ENCODE results near the gene ASB1. TPM values are rescaled to one million over a fixed set of nuclear protein-coding genes. Genes with fewer than 3 reads are reported as not detected.

Gene ASB1
- total and polyA plus RNA-seq, 8 donors, result 10.7 to 36.8 (median 18.5) TPM

DNA sequence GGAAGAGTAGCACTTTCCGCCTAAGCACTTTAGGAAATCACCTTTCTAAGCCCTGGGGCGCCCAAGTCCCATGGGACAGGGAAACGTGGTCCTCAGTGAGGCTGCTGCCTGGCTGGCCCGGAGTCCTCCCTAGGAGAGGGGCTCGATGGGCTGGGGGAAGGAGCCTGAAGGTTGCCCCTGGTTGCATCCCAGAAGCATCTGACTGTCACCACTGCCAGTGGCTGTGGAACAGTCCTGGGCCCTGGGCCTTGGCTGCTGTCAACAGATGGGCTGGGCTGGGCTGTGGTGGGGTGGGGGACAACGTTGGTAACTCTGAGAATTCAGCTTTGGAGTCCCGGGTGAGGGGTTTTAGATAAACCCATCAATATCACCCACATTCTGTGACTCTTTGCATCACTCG is 22.5 kb downstream of the ASB1 start:
- no peak overlapping the region for H3K27ac ChIP-seq

DNA sequence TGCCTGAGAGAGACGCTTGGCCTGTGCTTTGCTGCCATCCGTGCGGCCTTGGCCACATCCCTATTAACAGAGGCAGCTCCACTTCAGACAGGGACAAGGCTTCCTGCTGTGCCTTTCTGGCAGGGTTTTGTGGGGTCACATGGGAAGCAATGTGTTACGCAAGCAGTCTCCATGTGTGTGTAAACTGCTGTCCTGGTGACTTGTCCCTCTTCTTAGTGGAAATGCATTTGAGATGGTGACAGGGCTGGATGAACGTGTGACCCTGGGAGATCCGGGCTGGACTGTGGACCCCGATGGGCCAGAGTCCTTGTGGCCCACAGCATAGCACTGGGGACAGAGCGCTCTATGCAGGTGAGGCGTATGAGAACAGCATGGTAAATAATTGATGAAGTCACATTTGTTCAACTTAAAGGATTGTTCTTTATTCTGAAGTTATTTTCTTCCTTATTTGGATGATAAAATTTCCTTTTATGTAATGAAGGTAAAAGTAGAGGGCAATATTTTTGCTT is 23.2 kb downstream of the ASB1 start:
- 85 to 89% (median 87%) methylated on average over 9 of the region's 9 CpGs for WGBS, 5 donors
- DNase-seq, result peak in 1 of 2 donors; percentile 25
- peaks cover 0 to 7% (median 2%) of the 10 kb centered on the region in 4 donors for H3K4me1 ChIP-seq
- no peaks in the 10 kb centered on the region for H3K9me3 ChIP-seq
- no peak for TF ChIP-seq EP300 (IDR thresholded peaks at IDR 0.05)
- TF ChIP-seq POLR2AphosphoS5 (IDR thresholded peaks at IDR 0.05), result peak in 1 of 3 donors; percentile 17
- intact Hi-C loops (cut with DNase I; ENCODE audit: low total_unique reads), result no loop called here
- H3K27ac ChIP-seq, result peak overlapping the region in 1 of 5 donors; percentile 41
- no peaks in the 10 kb centered on the region for H3K27me3 ChIP-seq
- peaks cover 47 to 79% (median 78%) of the 10 kb centered on the region in 4 donors for H3K36me3 ChIP-seq
- H3K4me3 ChIP-seq, result no peak overlapping the region

More for the DNA sequence above, 22.5 kb downstream of the ASB1 start:
- peaks cover 54 to 86% (median 86%) of the 10 kb centered on the region in 4 donors for H3K36me3 ChIP-seq
- DNase-seq, result no peak
- H3K9me3 ChIP-seq, result no peaks in the 10 kb centered on the region
- H3K27me3 ChIP-seq, result no peaks in the 10 kb centered on the region
- no peak overlapping the region for H3K4me3 ChIP-seq
- WGBS, 5 donors, result 81 to 90% (median 89%) methylated on average over 8 of the region's 8 CpGs
- intact Hi-C loops (cut with DNase I; ENCODE audit: low total_unique reads), result no loop called here
- TF ChIP-seq POLR2AphosphoS5 (IDR thresholded peaks at IDR 0.05), result no peak
- TF ChIP-seq EP300 (IDR thresholded peaks at IDR 0.05), result no peak
- TF ChIP-seq, protein P1, sequence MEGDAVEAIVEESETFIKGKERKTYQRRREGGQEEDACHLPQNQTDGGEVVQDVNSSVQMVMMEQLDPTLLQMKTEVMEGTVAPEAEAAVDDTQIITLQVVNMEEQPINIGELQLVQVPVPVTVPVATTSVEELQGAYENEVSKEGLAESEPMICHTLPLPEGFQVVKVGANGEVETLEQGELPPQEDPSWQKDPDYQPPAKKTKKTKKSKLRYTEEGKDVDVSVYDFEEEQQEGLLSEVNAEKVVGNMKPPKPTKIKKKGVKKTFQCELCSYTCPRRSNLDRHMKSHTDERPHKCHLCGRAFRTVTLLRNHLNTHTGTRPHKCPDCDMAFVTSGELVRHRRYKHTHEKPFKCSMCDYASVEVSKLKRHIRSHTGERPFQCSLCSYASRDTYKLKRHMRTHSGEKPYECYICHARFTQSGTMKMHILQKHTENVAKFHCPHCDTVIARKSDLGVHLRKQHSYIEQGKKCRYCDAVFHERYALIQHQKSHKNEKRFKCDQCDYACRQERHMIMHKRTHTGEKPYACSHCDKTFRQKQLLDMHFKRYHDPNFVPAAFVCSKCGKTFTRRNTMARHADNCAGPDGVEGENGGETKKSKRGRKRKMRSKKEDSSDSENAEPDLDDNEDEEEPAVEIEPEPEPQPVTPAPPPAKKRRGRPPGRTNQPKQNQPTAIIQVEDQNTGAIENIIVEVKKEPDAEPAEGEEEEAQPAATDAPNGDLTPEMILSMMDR (IDR thresholded peaks at IDR 0.05), result no peak
- TF ChIP-seq POLR2A (IDR thresholded peaks at IDR 0.05), result no peak
- H3K4me1 ChIP-seq, result peaks cover 0 to 7% (median 2%) of the 10 kb centered on the region in 4 donors

DNA sequence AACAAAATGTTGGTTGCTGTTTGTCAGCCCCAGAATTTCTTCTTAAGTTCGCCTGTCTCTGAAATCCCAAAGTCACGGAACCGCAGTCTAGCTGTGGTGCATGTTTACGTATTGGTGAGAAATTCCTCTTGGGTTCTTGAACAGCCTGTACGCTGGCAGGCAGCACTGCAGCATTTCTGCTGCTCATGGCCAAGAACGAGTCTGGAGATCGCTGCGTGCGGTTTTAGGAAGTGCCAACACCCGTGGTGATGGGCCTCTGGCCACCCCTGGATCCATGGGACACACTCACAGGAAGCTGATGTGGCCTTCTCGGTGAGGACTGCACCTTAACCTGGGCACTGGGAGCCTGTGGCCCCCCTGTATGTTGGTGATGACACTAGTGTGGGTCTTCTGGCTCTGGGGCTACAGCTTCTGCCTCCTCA is 23.7 kb downstream of the ASB1 start:
- peaks cover 0 to 7% (median 2%) of the 10 kb centered on the region in 4 donors for H3K4me1 ChIP-seq
- H3K27ac ChIP-seq, result peak overlapping the region in 1 of 5 donors; percentile 36
- 90 to 94% (median 93%) methylated on average over 11 of the region's 11 CpGs for WGBS, 5 donors
- no peaks in the 10 kb centered on the region for H3K27me3 ChIP-seq
- DNase-seq, result no peak
- intact Hi-C loops (cut with DNase I; ENCODE audit: low total_unique reads), result no loop called here
- peaks cover 0 to under 1% (median 0%) of the 10 kb centered on the region in 4 donors for H3K9me3 ChIP-seq
- no peak for TF ChIP-seq POLR2AphosphoS5 (IDR thresholded peaks at IDR 0.05)
- TF ChIP-seq, protein P1 (IDR thresholded peaks at IDR 0.05), result no peak
- TF ChIP-seq EP300 (IDR thresholded peaks at IDR 0.05), result no peak
- TF ChIP-seq POLR2A (IDR thresholded peaks at IDR 0.05), result no peak
- peaks cover 42 to 74% (median 73%) of the 10 kb centered on the region in 4 donors for H3K36me3 ChIP-seq
- no peak overlapping the region for H3K4me3 ChIP-seq

DNA sequence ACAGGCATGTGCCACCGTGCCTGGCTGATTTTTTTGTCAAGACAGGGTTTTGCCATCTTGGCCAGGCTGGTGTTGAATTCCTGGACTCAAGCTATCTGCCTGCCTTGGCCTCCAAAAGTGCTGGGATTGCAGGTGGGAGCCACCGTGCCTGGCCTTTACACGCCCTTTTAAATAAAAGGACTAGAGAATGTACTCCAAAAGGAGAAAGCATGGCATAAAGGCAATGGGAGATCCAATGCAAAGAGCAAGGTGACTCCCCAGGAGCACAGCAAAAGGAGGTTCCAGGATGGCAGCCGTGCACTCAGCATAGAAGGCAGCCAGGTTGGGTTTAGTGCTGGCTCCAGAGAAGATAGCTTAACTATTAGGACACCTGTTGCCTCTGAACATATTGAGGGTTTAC is 27.1 kb downstream of the ASB1 start:
- H3K4me3 ChIP-seq, result no peak overlapping the region
- 93 to 97% (median 95%) methylated on average over 4 of the region's 4 CpGs for WGBS, 5 donors
- DNase-seq, result no peak
- H3K27ac ChIP-seq, result no peak overlapping the region
- peaks cover 0 to 7% (median 0%) of the 10 kb centered on the region in 4 donors for H3K9me3 ChIP-seq
- TF ChIP-seq POLR2AphosphoS5 (IDR thresholded peaks at IDR 0.05) (no peak), EP300 (IDR thresholded peaks at IDR 0.05) (no peak), POLR2A (IDR thresholded peaks at IDR 0.05) (no peak)
- TF ChIP-seq, protein P1 (IDR thresholded peaks at IDR 0.05), result no peak
- H3K4me1 ChIP-seq, result peaks cover 0 to 15% (median 7%) of the 10 kb centered on the region in 4 donors
- H3K27me3 ChIP-seq, result no peaks in the 10 kb centered on the region
- H3K36me3 ChIP-seq, result peaks cover 16 to 40% (median 40%) of the 10 kb centered on the region in 4 donors
- intact Hi-C loops (cut with DNase I; ENCODE audit: low total_unique reads), result no loop called here

DNA sequence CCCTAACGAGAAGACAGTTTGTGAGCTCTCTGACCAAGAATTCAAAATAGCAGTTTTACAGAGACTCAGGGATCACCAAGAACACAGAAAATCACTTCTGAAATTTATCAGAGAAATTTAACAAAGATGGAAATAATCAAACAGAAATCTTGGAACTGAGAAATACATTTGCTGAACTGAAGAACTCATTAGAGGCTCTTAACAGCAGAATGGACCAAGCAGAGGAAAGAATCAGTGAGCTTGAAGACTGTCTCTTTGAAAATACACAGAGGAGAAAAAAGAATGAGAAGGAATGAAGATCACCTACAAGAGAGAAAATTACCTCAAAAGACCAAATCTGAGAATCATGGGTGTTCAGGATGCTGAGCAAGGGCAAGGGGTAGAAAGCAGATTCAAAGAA is 29.7 kb downstream of the ASB1 start:
- 86 to 100% (median 92%) methylated on average over 1 of the region's 1 CpG for WGBS, 5 donors
- H3K9me3 ChIP-seq, result peaks cover 0 to 7% (median 0%) of the 10 kb centered on the region in 4 donors
- no peak overlapping the region for H3K4me3 ChIP-seq
- H3K27ac ChIP-seq, result no peak overlapping the region
- TF ChIP-seq POLR2AphosphoS5 (IDR thresholded peaks at IDR 0.05), result no peak
- no peak for TF ChIP-seq POLR2A (IDR thresholded peaks at IDR 0.05)
- TF ChIP-seq EP300 (IDR thresholded peaks at IDR 0.05), result no peak
- no peak for DNase-seq
- peaks cover 0 to 19% (median 9%) of the 10 kb centered on the region in 4 donors for H3K4me1 ChIP-seq
- no peaks in the 10 kb centered on the region for H3K27me3 ChIP-seq
- H3K36me3 ChIP-seq, result peaks cover 6 to 14% (median 14%) of the 10 kb centered on the region in 4 donors
- intact Hi-C loops (cut with DNase I; ENCODE audit: low total_unique reads), result loop anchor here (5.0 kb wide), 1 partner anchor 84 kb away; no protein-coding TSS in a partner anchor
